Measurements from ENCODE around the gene KMT5C. TPM values are rescaled to one million over a fixed set of nuclear protein-coding genes. Genes with fewer than 3 reads are reported as not detected.
"Not testable (repeated sequence)": the region's sequence is repeated elsewhere in the genome, so short reads cannot be mapped to it uniquely, and the experiment has no call there.

KMT5C gene
- total RNA-seq, 2 donors from 2014 or later: 17.8 to 32.3 TPM

DNA sequence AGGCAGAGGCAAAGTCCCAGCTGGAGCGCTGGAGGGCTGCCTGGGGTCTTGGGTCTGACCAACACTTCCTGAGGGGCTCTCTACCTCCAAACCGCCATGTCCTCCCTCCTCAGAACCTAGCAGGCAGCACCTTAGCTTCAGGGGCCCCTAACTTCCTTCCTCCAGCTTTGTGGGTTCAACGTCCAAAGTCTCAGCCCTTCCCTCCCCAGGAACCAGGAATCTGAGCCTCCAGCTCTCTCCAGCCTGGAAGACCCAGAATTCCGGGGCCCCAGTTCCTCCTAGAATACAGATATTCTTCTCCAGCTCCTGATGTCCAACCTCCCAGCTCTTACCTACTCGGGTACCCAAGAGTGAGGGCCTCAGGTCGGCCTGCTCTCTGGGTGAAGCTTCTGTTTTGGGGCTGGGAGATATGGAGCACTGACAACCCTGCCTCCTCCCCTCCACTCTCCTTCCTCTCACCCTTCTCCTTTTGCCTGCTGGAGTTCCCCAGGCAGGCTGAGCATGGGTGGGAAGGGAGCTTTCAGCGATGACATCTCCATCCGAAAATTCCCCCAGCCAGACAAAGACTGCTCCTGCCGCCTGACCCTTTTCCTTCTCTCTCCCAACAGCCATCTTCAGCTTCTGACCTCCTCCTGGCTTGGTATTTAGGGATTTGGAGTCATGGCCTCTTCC, 18.1 kb upstream of the KMT5C start:
- Histone ChIP-seq H3K4me1 (replicated peaks) (no peaks in the 10 kb centered on the region), H3K4me3 (no peak overlapping the region), H3K9me3 (no peaks in the 10 kb centered on the region), H3K27me3 (replicated peaks; ENCODE audit: insufficient read depth) (no peaks in the 10 kb centered on the region), H3K36me3 (no peaks in the 10 kb centered on the region), H3K27ac (no peak overlapping the region)
- intact Hi-C loops (cut with DNase I): no loop called here
- WGBS: 79% methylated on average over 9 of the region's 9 CpGs
- DNase-seq (ENCODE audit: low spot score): no peak
- TF ChIP-seq POLR2AphosphoS5 (IDR thresholded peaks at IDR 0.05) (no peak), CTCF (IDR thresholded peaks at IDR 0.05) (no peak), POLR2A (IDR thresholded peaks at IDR 0.05) (no peak)

DNA sequence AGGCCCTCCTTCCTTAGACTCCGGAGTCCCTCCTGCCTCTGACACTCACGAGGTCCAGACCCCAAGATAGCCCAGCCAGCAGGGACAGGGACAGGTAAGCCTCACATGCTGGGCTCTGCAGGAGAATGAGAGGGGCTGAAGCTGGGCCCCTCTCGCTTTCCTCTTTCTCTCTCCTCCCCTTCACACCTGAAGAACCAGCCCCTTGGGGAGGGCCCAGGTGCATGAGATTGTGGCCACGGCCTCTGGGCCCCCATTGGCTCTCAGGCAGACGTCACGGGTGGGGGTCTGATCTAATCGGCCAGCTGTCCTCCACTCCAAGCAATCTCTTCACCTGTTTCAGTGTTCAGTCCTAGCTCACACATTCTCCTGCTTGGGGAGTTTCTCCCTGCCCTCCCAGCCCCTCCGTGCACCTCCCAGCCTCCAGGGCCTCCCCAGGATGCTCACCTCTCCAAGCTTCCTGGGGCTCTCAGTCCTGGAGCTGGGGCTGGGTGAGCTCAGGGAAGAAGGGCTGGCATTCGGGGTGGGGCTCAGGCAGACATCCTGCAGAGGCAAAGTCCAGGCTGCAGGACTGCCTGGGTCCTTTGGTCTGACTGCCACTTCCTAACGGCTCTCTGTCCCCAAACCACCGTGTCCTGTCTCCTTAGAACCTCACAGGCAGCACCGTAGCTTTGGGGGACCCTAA, 17.3 kb upstream of the KMT5C start:
- intact Hi-C loops (cut with DNase I): no loop called here
- TF ChIP-seq CTCF (IDR thresholded peaks at IDR 0.05) (no peak), POLR2AphosphoS5 (IDR thresholded peaks at IDR 0.05) (no peak), POLR2A (IDR thresholded peaks at IDR 0.05) (no peak)
- Histone ChIP-seq H3K9me3 (no peaks in the 10 kb centered on the region), H3K27me3 (replicated peaks; ENCODE audit: insufficient read depth) (no peaks in the 10 kb centered on the region), H3K36me3 (no peaks in the 10 kb centered on the region), H3K4me3 (no peak overlapping the region), H3K27ac (no peak overlapping the region), H3K4me1 (replicated peaks) (no peaks in the 10 kb centered on the region)
- DNase-seq (ENCODE audit: low spot score): no peak
- WGBS: 46% methylated on average over 12 of the region's 12 CpGs

GRCh38 chr19:55324662-55325061, 15.0 kb upstream of the KMT5C start:
- WGBS: 74% methylated on average over 6 of the region's 6 CpGs
- H3K4me3 ChIP-seq: no peak overlapping the region
- no peaks in the 10 kb centered on the region for H3K27me3 ChIP-seq (replicated peaks; ENCODE audit: insufficient read depth)
- no peaks in the 10 kb centered on the region for H3K4me1 ChIP-seq (replicated peaks)
- TF ChIP-seq POLR2A (IDR thresholded peaks at IDR 0.05): no peak
- no peak for TF ChIP-seq POLR2AphosphoS5 (IDR thresholded peaks at IDR 0.05)
- TF ChIP-seq CTCF (IDR thresholded peaks at IDR 0.05): no peak
- H3K27ac ChIP-seq: no peak overlapping the region
- no peak for DNase-seq (ENCODE audit: low spot score)
- intact Hi-C loops (cut with DNase I): no loop called here
- no peaks in the 10 kb centered on the region for H3K9me3 ChIP-seq
- no peaks in the 10 kb centered on the region for H3K36me3 ChIP-seq

DNA sequence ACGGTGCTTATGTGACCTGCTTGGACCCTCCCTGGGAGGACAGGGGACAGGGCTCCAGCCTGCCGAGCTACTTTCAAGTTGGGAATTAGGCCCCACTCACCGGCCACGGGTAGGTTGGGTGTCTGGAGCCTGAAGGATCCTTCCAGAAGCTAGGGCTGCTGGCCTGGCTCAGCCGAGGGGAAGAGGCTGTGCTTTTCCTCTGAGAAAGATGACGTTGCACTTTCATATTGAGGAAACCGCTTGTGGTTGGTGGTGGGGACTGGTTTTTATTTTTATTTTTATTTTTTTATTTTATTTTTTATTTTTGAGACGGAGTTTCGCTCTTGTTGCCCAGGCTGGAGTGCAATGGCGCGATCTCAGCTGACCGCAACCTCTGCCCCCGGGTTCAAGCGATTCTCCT, 14.5 kb upstream of the KMT5C start, which contains the start of gene TMEM150B:
TSS of gene TMEM150B (minus strand) at position 170 of the 400 bp plus-strand sequence. CDS start 4,305 bp downstream, outside the sequence.
- no peaks in the 10 kb centered on the region for H3K9me3 ChIP-seq
- no peak for DNase-seq (ENCODE audit: low spot score)
- no peak for TF ChIP-seq POLR2AphosphoS5 (IDR thresholded peaks at IDR 0.05)
- no peak for TF ChIP-seq POLR2A (IDR thresholded peaks at IDR 0.05)
- no peak for TF ChIP-seq CTCF (IDR thresholded peaks at IDR 0.05)
- no peak within 1 kb of the TSS for H3K27ac ChIP-seq
- H3K27me3 ChIP-seq (replicated peaks; ENCODE audit: insufficient read depth): no peaks in the 10 kb centered on the region
- WGBS: 77% methylated on average over 14 of the region's 14 CpGs
- no peaks in the 10 kb centered on the region for H3K36me3 ChIP-seq
- H3K4me1 ChIP-seq (replicated peaks): no peaks in the 10 kb centered on the region
- H3K4me3 ChIP-seq: no peak within 1 kb of the TSS
- intact Hi-C loops (cut with DNase I): no loop called here

GRCh38 chr19:55328774-55329318, 10.8 kb upstream of the KMT5C start:
- H3K27ac ChIP-seq; H3K4me1 ChIP-seq (replicated peaks); H3K9me3 ChIP-seq; H3K36me3 ChIP-seq; intact Hi-C loops (cut with DNase I); H3K4me3 ChIP-seq; H3K27me3 ChIP-seq (replicated peaks; ENCODE audit: insufficient read depth); DNase-seq (ENCODE audit: low spot score): not testable (repeated sequence)
- WGBS: 70% methylated on average over 4 of the region's 4 CpGs

- H3K27me3 ChIP-seq (replicated peaks; ENCODE audit: insufficient read depth); H3K36me3 ChIP-seq; H3K27ac ChIP-seq; H3K4me3 ChIP-seq; H3K9me3 ChIP-seq; intact Hi-C loops (cut with DNase I); DNase-seq (ENCODE audit: low spot score); H3K4me1 ChIP-seq (replicated peaks): not testable (repeated sequence)
- 87% methylated on average over 6 of the region's 6 CpGs for WGBS
Measured at GRCh38 chr19:55329791-55330190, 9.9 kb upstream of the KMT5C start.
